GM10266 (cell line): ENCODE results near the gene ARHGEF40.

Experiments
- DNase-seq: peaks from one replicate; pipeline ENCODE4 v3.0.0; 2012; ENCODE audit errors: extremely low spot score
- CTCF ChIP-seq: IDR thresholded peaks from 2 replicates; pipeline ENCODE4 v1.5.1; 2012; ENCODE audit warnings: mild to moderate bottlenecking, low read depth; ENCODE audit not compliant: control insufficient read depth, insufficient read depth; ENCODE audit errors: missing control alignments

ARHGEF40 gene

GRCh38 chr14:21055432-21056117 lies 14.5 kb upstream of the ARHGEF40 start:
- no peak for TF ChIP-seq CTCF
- DNase-seq, result no peak

- DNase-seq, result no peak
- TF ChIP-seq CTCF, result no peak
Measured at GRCh38 chr14:21056520-21057163, 13.5 kb upstream of the ARHGEF40 start.

- DNase-seq, result no peak
- TF ChIP-seq CTCF, result no peak
Measured at GRCh38 chr14:21057803-21058675, 12.1 kb upstream of the ARHGEF40 start, which contains the start of gene RNASE8. Gene RNASE8 (plus strand): TSS chr14:21057822. CDS start chr14:21057893, 71 bp downstream.

GRCh38 chr14:21058903-21059302 lies 11.2 kb upstream of the ARHGEF40 start:
- DNase-seq, result no peak
- no peak for TF ChIP-seq CTCF

GRCh38 chr14:21059842-21060613 lies 10.1 kb upstream of the ARHGEF40 start:
- no peak for DNase-seq
- no peak for TF ChIP-seq CTCF

- no peak for TF ChIP-seq CTCF
- no peak for DNase-seq
Measured at GRCh38 chr14:21060614-21061346, 9.3 kb upstream of the ARHGEF40 start.
